MM.1S (cell line): Measurements from ENCODE around the gene BMF.

Experiments used
- CTCF ChIP-seq: fragments of 300-600 bp; sonication (generic); IDR thresholded peaks from 2 replicates; pipeline ENCODE4 v1.5.1; 2016; ENCODE audit warnings: antibody characterized with exemption, low read length, mixed read lengths
- EZH2 ChIP-seq: fragments of 300-600 bp; sonication (generic); optimal IDR thresholded peaks from 2 replicates; pipeline ENCODE3; 2017; ENCODE audit warnings: low read depth, mild to moderate bottlenecking, antibody characterized with exemption, low read length, mixed read lengths

GRCh38 chr15:40054605-40054854, 54.1 kb downstream of the BMF start:
- TF ChIP-seq CTCF: no peak
- no peak for TF ChIP-seq EZH2
